GM21576 (cell line): Measurements from ENCODE around the gene TOMM40L.
"Not testable (repeated sequence)": the region's sequence is repeated elsewhere in the genome, so short reads cannot be mapped to it uniquely, and the experiment has no call there.

Source experiments
- ATAC-seq: cut with Tn5 transposase; IDR thresholded peaks from one replicate; pipeline ENCODE4 v1.9.1; 2021; ENCODE audit warnings: mild to moderate bottlenecking, moderate library complexity; ENCODE audit not compliant: unreplicated experiment

The TOMM40L gene

GRCh38 chr1:161251579-161251978 is 25.7 kb downstream of the TOMM40L start:
- ATAC-seq = no peak

DNA sequence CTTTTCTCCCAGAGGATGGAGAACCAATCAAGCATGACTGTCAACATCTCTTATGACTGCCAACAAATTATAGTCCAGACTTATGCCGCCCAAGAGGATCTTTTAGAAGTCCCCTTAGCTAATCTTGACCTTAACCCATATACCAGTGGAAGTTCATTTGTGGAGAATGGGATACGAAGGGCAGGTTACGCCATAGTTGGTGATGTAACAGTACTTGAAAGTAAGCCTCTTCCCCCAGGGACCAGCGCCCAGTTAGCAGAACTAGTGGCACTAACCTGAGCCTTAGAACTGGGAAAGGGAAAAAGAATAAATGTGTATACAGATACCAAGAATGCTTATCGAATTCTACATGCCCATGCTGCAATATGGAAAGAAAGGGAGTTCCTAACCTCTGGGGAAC is 29.4 kb downstream of the TOMM40L start:
- not testable (repeated sequence) for ATAC-seq

DNA sequence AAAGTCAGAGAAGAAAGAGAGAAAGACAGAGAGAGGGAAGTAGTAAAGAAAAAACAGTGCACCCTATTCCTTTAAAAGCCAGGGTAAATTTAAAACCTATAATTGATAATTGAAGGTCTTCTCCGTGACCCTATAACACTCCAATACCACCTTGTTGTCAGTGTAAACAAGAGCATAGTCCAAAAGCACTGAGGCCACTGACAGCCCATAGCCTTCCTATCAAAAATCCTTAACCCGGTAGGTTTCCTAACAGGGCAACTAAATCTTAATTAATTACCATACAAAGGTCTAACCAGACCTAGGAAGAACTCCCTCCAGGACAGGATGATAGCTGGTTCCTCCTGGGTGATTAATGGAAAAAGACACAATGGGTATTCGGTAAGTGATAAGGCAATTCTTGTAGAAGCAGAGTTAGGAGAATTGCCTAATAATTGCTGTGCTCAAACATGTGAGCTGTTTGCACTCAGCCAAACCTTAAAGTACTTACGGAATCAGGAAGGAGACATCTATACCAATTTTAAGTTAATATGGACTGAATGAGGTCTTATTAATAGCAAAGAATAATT is 30.2 kb downstream of the TOMM40L start:
- ATAC-seq = not testable (repeated sequence)

DNA sequence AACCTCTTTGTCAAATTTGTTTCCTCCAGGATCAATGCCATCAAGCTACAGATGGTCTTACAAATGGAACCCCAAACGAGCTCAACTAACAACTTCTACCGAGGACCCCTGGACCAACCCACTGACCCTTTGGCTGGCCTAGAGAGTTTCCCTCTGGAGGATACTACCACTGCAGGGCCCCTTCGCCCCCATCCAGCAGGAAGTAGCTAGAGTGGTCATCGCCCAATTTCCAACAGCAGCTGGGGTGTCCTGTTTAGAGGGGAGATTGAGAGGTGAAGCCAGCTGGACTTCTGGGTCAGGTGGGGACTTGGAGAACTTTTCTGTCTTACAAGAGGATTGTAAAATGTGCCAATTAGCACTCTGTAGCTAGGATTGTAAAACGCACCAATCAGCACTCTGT is 31.2 kb downstream of the TOMM40L start:
- ATAC-seq = not testable (repeated sequence)

DNA sequence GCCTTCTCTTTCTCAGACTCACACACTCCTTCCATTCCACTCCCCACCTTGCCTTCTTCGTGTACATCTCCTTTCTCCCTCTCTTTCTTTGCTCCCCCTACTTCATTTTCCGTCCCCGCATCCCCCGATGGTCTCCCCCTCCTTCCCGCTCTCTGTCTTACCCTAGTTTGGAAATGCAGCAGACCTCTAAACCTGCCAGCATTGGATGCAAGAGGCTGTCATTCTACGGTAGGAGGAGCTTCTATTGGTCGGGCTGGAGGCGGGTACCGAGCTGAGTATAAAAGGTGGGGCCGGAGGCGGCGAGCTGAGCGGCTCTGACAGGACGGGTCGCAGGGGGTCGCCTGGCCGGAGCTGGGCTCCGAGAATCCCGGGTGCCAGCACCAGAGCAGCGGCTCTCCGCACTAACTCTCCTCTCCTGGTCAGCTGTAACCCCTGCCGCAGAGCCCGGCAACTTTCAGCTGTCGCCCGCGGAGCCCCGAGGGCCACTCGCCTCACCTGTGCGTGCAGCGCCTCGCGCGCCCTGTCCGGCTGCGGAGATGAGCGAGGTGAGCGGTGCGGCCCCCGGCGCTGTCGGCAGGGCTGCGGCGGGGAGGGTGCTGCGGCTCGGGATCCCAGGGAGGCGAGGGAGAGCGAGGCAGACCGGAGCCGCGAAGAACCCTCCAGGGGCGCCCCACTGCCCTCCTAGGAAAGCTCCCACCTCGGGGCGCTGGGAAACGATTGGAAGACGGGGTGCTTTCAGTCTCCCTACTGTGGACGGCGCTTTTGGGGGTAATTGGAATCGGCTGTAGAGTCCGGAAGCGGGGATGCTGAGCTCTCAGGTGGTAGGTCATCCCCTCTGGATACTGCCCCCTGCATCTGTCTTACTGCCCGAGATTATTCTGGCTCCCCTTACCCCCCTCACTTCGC is 32.8 kb downstream of the TOMM40L start, which contains the start of gene PCP4L1:
TSS of gene PCP4L1 (plus strand) at position 307 of the 906 bp plus-strand sequence. CDS start at position 537, 230 bp downstream.
- peak; percentile 63 for ATAC-seq

DNA sequence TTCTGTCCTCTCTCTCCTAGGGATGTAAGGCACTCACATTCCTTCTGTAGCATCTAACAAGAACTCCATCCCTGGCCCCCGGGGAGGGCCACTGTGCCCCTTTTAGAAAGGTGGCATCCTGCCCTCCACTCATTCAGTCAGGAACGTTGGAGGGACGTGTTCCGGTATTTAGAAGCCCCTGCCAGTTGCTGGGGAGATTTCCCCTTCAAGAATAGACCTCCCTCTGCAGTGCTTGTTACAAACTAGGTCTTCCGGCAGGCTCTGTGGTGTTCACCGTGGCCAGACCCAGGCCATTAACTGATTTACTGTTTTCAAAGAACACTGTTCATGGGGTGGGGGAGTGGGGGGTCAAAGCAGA is 33.5 kb downstream of the TOMM40L start:
- ATAC-seq = no peak

- ATAC-seq = no peak
These were observed 33.9 kb downstream of the TOMM40L start for GRCh38 chr1:161259765-161260164.

DNA sequence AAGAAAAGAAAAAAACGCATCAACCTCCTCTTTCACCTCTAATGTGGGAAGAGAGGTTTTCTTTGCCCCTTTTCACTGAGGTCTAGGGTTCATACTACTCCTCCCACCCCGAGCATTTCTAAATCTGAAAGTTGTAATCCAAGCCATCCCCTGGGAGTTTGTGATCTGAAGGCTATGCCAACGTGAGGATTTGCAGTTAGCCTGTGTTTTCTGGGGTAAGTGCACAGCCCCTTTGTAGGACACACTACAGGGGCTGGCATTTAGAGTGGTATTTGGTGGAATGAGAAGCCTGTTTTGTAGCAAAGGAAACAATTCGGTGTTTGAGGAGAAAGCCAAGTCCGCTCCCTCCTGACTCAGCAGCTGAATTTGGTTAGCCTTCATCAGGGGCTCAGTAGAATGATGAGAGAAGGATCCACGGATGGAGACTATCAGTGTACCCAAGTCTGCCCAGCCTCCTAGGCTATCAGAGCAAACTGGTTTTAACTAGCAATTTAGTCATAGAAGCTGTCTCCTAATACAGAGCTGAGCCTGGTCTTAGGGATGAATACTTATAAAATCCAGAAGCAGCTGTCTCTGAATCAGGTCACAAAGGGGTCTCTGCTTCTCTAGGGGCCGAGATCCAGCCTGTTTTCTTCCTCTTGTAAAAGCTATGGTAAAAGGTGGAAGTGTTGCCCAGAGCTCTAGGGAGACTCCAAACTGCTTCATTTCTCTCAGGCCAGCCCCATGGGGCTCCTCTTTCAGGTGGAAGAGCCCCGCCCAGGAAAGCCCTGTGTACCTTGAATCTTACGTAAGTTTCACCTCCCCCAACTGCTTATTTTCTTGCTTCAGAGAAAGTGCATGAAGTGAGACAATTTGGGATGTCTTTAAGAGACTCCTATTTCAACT is 34.8 kb downstream of the TOMM40L start:
- no peak for ATAC-seq

GRCh38 chr1:161261261-161262235 is 35.7 kb downstream of the TOMM40L start:
- ATAC-seq = no peak

- no peak for ATAC-seq
These were observed 39.4 kb downstream of the TOMM40L start for GRCh38 chr1:161265305-161265704.

GRCh38 chr1:161266202-161266601 is 40.3 kb downstream of the TOMM40L start:
- ATAC-seq = no peak

GRCh38 chr1:161266836-161267235 is 41.0 kb downstream of the TOMM40L start:
- ATAC-seq = no peak

DNA sequence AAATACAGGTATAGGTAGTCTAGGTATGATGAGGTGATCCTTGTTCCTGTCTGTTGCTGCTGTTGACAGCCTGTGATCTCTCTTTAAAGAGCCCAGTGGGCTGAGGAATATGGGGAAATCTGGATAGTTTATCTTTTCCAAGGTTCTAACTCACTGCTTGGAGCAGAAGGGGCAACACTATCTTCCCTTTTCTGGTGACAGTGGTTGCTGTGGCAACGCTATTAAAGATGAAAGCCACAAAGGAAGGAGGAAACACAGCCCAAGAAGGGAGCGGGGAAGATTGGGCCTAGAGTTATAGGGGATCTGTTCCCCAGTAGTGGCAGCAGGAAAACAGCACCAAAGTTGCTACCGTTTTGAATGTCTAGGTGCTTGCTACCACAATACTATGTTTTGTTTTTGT is 41.5 kb downstream of the TOMM40L start:
- no peak for ATAC-seq

DNA sequence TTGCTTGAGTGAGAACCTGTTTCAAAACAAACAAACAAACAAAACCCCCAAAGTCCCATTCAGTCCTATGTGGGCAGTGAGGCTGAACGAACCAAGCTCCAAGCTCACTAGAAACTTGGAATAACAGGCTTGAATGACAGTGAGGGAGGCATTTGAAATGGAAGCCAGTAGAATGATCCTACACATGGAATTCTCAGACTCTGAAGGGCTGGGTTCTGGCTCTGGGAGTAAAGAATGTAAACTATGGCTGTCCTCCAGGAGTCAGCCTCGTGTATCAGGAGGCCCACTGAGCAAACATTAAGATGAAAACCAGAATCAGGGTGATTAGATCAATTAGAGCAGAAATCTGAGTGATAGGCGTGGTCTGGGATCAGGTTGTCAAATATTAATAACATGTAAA is 47.5 kb downstream of the TOMM40L start:
- ATAC-seq = no peak

DNA sequence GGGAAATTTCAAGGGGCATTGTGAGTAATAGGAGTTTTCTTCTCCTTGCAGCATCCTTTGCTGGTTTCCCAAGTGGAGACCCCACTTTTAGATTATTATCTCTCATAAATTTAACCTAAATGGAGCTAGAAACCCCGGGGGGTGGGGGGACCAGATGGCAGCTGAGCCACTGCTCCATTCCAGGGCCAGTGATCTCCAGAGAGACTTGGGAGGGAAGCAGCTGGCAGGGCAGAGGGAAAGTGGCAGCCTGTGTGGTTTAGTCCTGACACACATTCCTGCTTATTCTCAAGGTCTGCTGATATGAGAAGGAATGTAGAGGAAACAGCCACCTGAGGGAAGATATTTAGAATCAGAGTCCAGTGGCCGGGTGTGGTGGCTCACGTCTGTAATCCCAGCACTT is 49.0 kb downstream of the TOMM40L start:
- no peak for ATAC-seq
